Activated naive CD4-positive, alpha-beta T cell treated with anti-CD3 and anti-CD28 coated beads, Interleukin-2, amount 10 ng/mL, durations not matched to agents 7 days and 5 days (primary cell): ENCODE results near the gene ATIC.

Experiments used
- CTCF ChIA-PET: fragments of 350-600 bp; sonication (Branson Sonifier 250); formaldehyde crosslinking; loops from one replicate; lab custom pipeline; 2021; ENCODE audit warnings: antibody characterized with exemption; lab: Charles Lee
- DNase-seq: peaks from one replicate; pipeline ENCODE4 v3.0.0-alpha.2; 2020
- H3K27ac Mint-ChIP-seq: one replicate; pipeline ENCODE4 v1.8.0; 2021; ENCODE audit warnings: mild to moderate bottlenecking, moderate library complexity, mixed read lengths
- H3K27me3 Mint-ChIP-seq: one replicate; pipeline ENCODE4 v1.8.0; 2021; ENCODE audit warnings: mild to moderate bottlenecking, mixed read lengths
- H3K36me3 Mint-ChIP-seq: one replicate; pipeline ENCODE4 v1.8.0; 2021; ENCODE audit warnings: mixed read lengths
- H3K4me1 Mint-ChIP-seq: one replicate; pipeline ENCODE4 v1.8.0; 2021; ENCODE audit warnings: mixed read lengths
- H3K4me3 Mint-ChIP-seq: one replicate; pipeline ENCODE4 v1.8.0; 2021; ENCODE audit warnings: mild to moderate bottlenecking, moderate library complexity, mixed read lengths
- H3K9me3 Mint-ChIP-seq: one replicate; pipeline ENCODE4 v1.8.0; 2021; ENCODE audit warnings: mixed read lengths

ATIC gene

DNA sequence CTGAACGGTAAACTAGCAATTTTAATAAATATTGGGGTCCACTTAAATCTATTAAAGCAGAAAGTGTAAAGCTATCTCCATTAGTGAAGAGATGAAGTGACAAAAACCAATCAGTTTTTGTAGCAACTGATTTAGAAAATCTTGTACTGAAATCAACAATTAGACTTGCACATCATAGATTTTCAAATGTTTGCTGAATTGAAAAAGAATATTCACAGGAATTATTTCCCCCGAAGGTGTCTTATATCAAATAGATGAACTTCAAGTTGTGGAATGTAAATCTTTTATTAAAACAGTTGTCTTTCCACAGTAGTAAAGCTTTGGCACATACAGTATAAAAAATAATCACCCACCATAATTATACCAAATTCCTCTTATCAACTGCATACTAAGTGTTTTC is 48.7 kb downstream of the ATIC start:
- Mint-ChIP-seq H3K36me3 (peaks cover 18% of the 10 kb centered on the region), H3K27ac (no peak overlapping the region)

GRCh38 chr2:215361211-215361875 is 49.5 kb downstream of the ATIC start:
- no peak overlapping the region for H3K4me3 Mint-ChIP-seq
- DNase-seq, result no peak
- H3K36me3 Mint-ChIP-seq, result peaks cover 18% of the 10 kb centered on the region
- H3K9me3 Mint-ChIP-seq, result no peaks in the 10 kb centered on the region
- H3K4me1 Mint-ChIP-seq, result no peaks in the 10 kb centered on the region
- H3K27me3 Mint-ChIP-seq, result no peaks in the 10 kb centered on the region
- CTCF ChIA-PET, result no interaction called here
- no peak overlapping the region for H3K27ac Mint-ChIP-seq

More for the DNA sequence above, 48.7 kb downstream of the ATIC start:
- Mint-ChIP-seq H3K4me3 (no peak overlapping the region), H3K27me3 (no peaks in the 10 kb centered on the region), H3K9me3 (no peaks in the 10 kb centered on the region), H3K4me1 (no peaks in the 10 kb centered on the region)
- DNase-seq, result no peak
- CTCF ChIA-PET, result no interaction called here

DNA sequence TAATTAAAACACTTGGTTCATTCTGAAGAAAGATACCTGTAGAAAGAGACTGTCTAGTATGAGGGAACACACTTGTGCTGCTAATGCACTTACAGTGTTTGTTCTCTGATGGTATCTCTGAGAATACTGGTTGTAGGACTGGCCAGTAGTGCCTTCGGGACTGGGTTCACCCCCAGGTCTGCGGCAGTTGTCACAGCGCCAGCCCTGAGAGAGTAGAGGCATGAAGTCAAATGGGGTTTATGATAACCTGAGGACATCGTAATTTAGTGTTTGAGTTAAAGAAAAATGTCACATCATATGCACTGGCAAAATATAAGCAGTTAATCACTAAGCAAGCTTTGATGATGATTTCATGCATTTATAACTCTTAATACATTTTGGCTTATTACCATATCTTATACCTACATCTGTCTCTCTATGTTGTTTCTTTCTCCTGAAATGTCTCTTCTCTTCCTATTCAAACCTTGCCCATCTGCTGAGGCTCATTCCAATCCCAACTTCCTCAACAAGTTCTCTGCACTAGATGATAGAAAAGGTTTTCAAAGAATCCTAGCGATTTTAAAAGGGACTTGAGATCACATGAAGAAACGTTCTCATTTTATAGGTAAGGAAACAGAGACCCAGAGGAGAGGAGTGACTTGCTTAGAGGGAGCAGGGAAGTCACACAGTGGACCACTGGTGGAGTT is 50.2 kb downstream of the ATIC start:
- H3K9me3 Mint-ChIP-seq, result no peaks in the 10 kb centered on the region

GRCh38 chr2:215362562-215362904 is 50.7 kb downstream of the ATIC start:
- CTCF ChIA-PET, result no interaction called here
- H3K27ac Mint-ChIP-seq, result no peak overlapping the region
- H3K36me3 Mint-ChIP-seq, result peaks cover 20% of the 10 kb centered on the region
- H3K27me3 Mint-ChIP-seq, result no peaks in the 10 kb centered on the region
- no peak overlapping the region for H3K4me3 Mint-ChIP-seq
- no peaks in the 10 kb centered on the region for H3K9me3 Mint-ChIP-seq
- no peaks in the 10 kb centered on the region for H3K4me1 Mint-ChIP-seq
- DNase-seq, result no peak

More for the DNA sequence above, 50.2 kb downstream of the ATIC start:
- H3K4me3 Mint-ChIP-seq, result no peak overlapping the region
- no peaks in the 10 kb centered on the region for H3K4me1 Mint-ChIP-seq
- CTCF ChIA-PET, result no interaction called here
- H3K27me3 Mint-ChIP-seq, result no peaks in the 10 kb centered on the region
- peaks cover 18% of the 10 kb centered on the region for H3K36me3 Mint-ChIP-seq
- H3K27ac Mint-ChIP-seq, result no peak overlapping the region
- DNase-seq, result no peak

DNA sequence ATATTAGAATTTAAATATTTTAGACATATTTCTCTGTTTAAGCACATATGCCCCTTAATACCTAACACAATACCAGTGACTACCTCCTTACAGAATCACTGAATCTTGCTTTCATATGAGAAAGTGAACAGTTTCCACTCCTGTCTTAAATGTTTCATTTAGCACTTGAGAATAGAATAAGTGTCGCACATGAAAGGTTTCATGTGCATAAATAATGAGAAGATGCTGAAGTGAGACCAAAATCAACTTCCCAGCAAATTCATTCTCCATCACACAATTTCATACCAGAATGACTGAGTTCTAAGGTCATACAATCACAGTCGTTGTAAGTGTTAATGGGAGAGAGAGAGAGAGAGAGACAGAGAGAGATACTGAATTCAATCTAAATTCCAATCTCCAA is 51.2 kb downstream of the ATIC start:
- no peak for DNase-seq
- H3K27ac Mint-ChIP-seq, result no peak overlapping the region

GRCh38 chr2:215363461-215364156 is 51.8 kb downstream of the ATIC start:
- Mint-ChIP-seq H3K4me3 (no peak overlapping the region), H3K4me1 (no peaks in the 10 kb centered on the region), H3K9me3 (no peaks in the 10 kb centered on the region), H3K27me3 (no peaks in the 10 kb centered on the region), H3K36me3 (peaks cover 20% of the 10 kb centered on the region), H3K27ac (no peak overlapping the region)
- CTCF ChIA-PET, result no interaction called here
- no peak for DNase-seq

More for the DNA sequence above, 51.2 kb downstream of the ATIC start:
- Mint-ChIP-seq H3K9me3 (no peaks in the 10 kb centered on the region), H3K27me3 (no peaks in the 10 kb centered on the region), H3K4me3 (no peak overlapping the region), H3K36me3 (peaks cover 20% of the 10 kb centered on the region), H3K4me1 (no peaks in the 10 kb centered on the region)
- CTCF ChIA-PET, result no interaction called here

DNA sequence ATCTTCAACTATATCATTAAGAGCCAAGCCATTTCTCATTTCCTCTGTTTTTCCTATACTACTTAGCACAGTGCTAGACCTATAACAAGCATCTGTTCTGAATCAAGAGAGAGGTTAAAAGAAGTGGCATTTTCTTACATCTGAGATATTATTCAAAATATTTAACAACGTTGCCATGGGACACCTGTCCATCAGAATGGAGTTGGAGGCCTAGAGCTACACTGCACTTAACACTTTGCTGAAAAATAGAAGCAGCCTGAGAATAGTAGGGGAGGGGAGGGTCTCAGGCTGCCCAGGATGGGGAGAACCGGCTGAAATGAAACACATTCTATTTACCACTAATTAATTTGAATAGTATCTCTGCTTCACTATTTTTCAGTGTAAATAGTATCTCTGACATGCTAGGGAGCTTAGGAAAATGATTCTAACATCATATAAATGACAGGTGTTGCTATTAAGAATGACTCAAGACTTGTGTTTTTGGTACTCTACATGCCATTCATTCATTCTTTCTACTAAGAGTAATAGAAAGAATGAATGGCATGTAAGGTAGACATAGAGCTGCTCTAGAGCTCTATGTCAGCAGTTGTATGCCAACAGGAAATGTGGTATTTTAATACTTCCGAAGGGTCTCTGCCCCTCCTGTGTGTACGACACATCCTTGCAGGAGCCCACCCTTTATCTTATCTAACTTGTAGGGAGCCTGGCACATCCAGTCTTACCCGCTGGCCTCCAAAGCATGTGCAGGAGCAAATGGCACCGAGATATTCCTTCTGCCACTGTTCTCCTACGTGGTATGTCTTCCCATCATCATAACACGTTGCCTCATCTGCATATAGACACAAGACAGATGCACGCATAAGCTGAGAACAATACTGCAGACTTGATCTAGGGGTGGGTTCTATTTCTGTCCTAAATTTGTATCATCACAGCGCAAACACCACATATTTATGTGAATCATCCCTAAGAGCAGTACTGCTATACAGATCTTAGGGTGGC is 52.6 kb downstream of the ATIC start:
- H3K9me3 Mint-ChIP-seq, result no peaks in the 10 kb centered on the region
- CTCF ChIA-PET, result no interaction called here
- H3K27me3 Mint-ChIP-seq, result no peaks in the 10 kb centered on the region
- H3K27ac Mint-ChIP-seq, result no peak overlapping the region
- no peak overlapping the region for H3K4me3 Mint-ChIP-seq
- no peaks in the 10 kb centered on the region for H3K4me1 Mint-ChIP-seq
- no peak for DNase-seq
- peaks cover 20% of the 10 kb centered on the region for H3K36me3 Mint-ChIP-seq

- DNase-seq, result no peak
- Mint-ChIP-seq H3K4me3 (no peak overlapping the region), H3K9me3 (no peaks in the 10 kb centered on the region), H3K4me1 (no peaks in the 10 kb centered on the region), H3K36me3 (peaks cover 20% of the 10 kb centered on the region), H3K27ac (no peak overlapping the region), H3K27me3 (no peaks in the 10 kb centered on the region)
- CTCF ChIA-PET, result no interaction called here
Measured at GRCh38 chr2:215365184-215365658, 53.4 kb downstream of the ATIC start.

- H3K4me1 Mint-ChIP-seq, result no peaks in the 10 kb centered on the region
- H3K27ac Mint-ChIP-seq, result no peak overlapping the region
Measured at GRCh38 chr2:215366440-215367032, 54.7 kb downstream of the ATIC start.

DNA sequence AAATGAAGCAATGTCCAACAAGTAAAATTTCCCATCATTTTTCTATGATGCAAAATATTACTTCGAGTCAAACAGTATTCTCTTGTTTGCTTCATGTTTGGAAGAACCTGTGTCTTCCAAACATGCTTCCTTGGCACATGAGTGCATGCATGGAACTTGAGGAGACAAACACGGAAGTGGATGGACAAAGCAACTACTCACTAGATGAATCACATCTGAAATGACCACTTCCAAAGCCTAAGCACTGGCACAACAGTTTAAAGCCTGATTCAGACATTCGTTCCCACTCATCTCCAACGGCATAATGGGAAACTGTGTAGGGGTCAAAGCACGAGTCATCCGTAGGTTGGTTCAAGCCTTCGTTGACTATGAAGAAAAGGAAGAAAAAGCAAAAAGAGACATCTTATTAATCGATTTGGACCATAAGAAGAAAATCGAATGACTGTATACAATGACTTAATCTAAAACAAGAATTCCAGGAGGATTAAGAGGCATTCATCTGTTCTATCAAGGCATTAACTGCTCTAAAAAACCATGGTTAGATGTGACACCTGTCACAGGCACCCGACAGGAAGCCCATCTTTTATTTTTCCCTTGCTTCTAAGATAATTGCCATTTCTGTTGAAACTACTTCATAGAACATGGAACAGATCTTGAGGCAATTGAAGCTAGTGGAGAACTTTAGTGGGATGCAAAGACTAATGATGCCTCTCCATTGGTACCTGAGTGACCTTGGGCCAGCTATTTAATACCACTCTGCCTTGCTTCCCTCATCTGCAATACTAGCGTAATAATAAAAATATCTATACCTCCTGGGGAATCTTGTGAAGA is 56.0 kb downstream of the ATIC start:
- no peaks in the 10 kb centered on the region for H3K4me1 Mint-ChIP-seq
- H3K4me3 Mint-ChIP-seq, result no peak overlapping the region
- peaks cover 20% of the 10 kb centered on the region for H3K36me3 Mint-ChIP-seq
- H3K27ac Mint-ChIP-seq, result no peak overlapping the region
- H3K27me3 Mint-ChIP-seq, result no peaks in the 10 kb centered on the region
- DNase-seq, result no peak
- CTCF ChIA-PET, result no interaction called here
- H3K9me3 Mint-ChIP-seq, result no peaks in the 10 kb centered on the region

More at GRCh38 chr2:215366440-215367032, 54.7 kb downstream of the ATIC start:
- CTCF ChIA-PET, result no interaction called here
- H3K36me3 Mint-ChIP-seq, result peaks cover 20% of the 10 kb centered on the region
- no peak overlapping the region for H3K4me3 Mint-ChIP-seq
- no peak for DNase-seq
- H3K27me3 Mint-ChIP-seq, result no peaks in the 10 kb centered on the region
- no peaks in the 10 kb centered on the region for H3K9me3 Mint-ChIP-seq

DNA sequence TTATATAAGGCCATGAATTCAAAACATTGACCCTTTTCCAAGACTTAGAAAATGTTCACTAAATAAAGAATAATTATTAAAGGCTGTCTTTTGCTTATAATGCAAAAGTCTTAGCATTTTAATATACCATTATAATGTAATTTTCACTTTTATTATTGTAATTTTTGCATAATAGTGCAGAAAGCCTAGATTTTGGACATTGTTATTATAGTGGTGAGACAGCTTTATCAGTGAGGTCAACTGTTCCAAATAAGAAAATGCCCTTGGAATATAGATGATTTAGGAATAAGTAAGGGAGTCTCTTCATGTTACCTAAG is 56.6 kb downstream of the ATIC start:
- CTCF ChIA-PET, result no interaction called here

DNA sequence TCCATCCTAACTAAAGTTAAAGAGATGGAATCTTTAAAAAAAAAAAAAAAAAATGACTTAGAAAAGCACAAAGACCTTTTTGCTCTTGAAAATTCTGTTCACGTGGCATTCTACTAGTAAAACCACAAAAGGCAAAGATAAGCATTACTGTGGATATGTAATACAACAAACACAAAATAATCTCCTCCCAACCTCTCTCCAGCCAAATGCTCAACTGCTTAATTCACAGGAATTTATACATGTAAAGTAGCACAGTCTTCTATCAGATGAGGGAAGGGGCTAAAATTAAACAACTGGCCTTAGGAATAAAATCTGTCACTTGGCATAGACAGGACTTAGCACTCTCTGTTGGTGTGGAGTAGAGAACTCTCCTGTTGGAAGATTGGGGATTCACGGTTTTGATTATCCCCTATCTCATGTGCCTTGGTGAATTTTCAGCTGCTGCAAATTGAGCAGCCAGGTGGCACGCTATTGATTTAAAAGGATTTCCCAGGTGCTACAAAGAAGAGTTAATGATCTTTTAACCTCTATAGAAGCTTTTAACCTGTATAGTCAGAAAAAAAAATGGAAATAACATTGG is 57.4 kb downstream of the ATIC start:
- DNase-seq, result no peak
- H3K4me3 Mint-ChIP-seq, result no peak overlapping the region
- no peak overlapping the region for H3K27ac Mint-ChIP-seq
- H3K9me3 Mint-ChIP-seq, result no peaks in the 10 kb centered on the region
- no peaks in the 10 kb centered on the region for H3K4me1 Mint-ChIP-seq
- CTCF ChIA-PET, result no interaction called here
- peaks cover 13% of the 10 kb centered on the region for H3K36me3 Mint-ChIP-seq
- no peaks in the 10 kb centered on the region for H3K27me3 Mint-ChIP-seq

More for the DNA sequence above, 56.6 kb downstream of the ATIC start:
- DNase-seq, result no peak
- Mint-ChIP-seq H3K27me3 (no peaks in the 10 kb centered on the region), H3K27ac (no peak overlapping the region), H3K4me3 (no peak overlapping the region), H3K36me3 (peaks cover 14% of the 10 kb centered on the region), H3K9me3 (no peaks in the 10 kb centered on the region), H3K4me1 (no peaks in the 10 kb centered on the region)
